Lung (tissue), 12 donors: ENCODE measurements around the gene TPM3. TPM values are rescaled to one million over a fixed set of nuclear protein-coding genes. Genes with fewer than 3 reads are reported as not detected.

Experiments used
- ATAC-seq: fragments of 200-7000 bp; cut with Tn5 transposase; one replicate; pipeline ENCODE4 v1.9.1; 2020; ENCODE audit warnings: moderate number of reproducible peaks; ENCODE audit not compliant: insufficient read depth, low FRiP score
- DNase-seq, 3 donors: peaks; one replicate each; pipeline ENCODE4 v3.0.0-alpha.2; 2013 to 2017
- H3K27ac ChIP-seq, 2 donors: one replicate each; pipeline ENCODE4 v1.5.1; 2013; ENCODE audit warnings: mild to moderate bottlenecking in 2 of 2, moderate library complexity in 2 of 2, control low read depth in 1 of 2, inconsistent platforms in 1 of 2, low read depth in 1 of 2, low read length in 1 of 2
- H3K27me3 ChIP-seq, 3 donors: one replicate each; pipeline ENCODE4 v1.5.1; 2013; ENCODE audit warnings: low read length in 2 of 3; ENCODE audit not compliant: control insufficient read depth in 3 of 3, insufficient read depth in 3 of 3
- H3K36me3 ChIP-seq, 4 donors: one replicate each; pipeline ENCODE4 v1.5.1; 2013; ENCODE audit warnings: low read length in 4 of 4, mild to moderate bottlenecking in 1 of 4, moderate library complexity in 1 of 4; ENCODE audit not compliant: control insufficient read depth in 4 of 4, insufficient read depth in 4 of 4
- H3K4me1 ChIP-seq, 5 donors: one replicate each; pipeline ENCODE4 v1.5.1; 2013; ENCODE audit warnings: low read length in 5 of 5, mild to moderate bottlenecking in 2 of 5, moderate library complexity in 1 of 5; ENCODE audit not compliant: control insufficient read depth in 5 of 5, insufficient read depth in 5 of 5
- H3K4me3 ChIP-seq: one replicate; pipeline ENCODE4 v1.5.1; 2013; ENCODE audit warnings: mild to moderate bottlenecking, control low read depth, moderate library complexity
- H3K9ac ChIP-seq, 2 donors: one replicate each; pipeline ENCODE4 v1.5.1; 2013; ENCODE audit warnings: low read length in 2 of 2, control low read depth in 1 of 2; ENCODE audit not compliant: insufficient read depth in 1 of 2
- H3K9me3 ChIP-seq, 4 donors: one replicate each; pipeline ENCODE4 v1.5.1; 2013; ENCODE audit warnings: low read length in 3 of 4, mild to moderate bottlenecking in 1 of 4, moderate library complexity in 1 of 4; ENCODE audit not compliant: control insufficient read depth in 4 of 4, insufficient read depth in 3 of 4
- CTCF ChIP-seq: IDR thresholded peaks from 2 replicates; pipeline ENCODE4 v1.5.1; 2012; ENCODE audit warnings: mild to moderate bottlenecking; ENCODE audit errors: control extremely low read depth, extremely low read depth
- WGBS, 2 donors: extraction: QIAGEN DNeasy Blood & Tissue Kit; methylation state at CpG; one replicate each; pipeline ENCODE4 v1.1.7; 2013; 5-methylcytosine and 5-hydroxymethylcytosine counted together
- polyA plus RNA-seq, 2 donors: library from polyadenylated mRNA; stranded (reverse); fragments of 200-250 nt; gene quantifications; one replicate each; pipeline ENCODE4 v1.2.1, GENCODE V29; 2013
- total RNA-seq, 2 donors: library from RNA; depleted of rRNA in 1 of 2; stranded (reverse); fragments of >200 nt in 1 of 2; gene quantifications; one replicate each; pipeline ENCODE4 v1.2.1, GENCODE V29; 2014 to 2021
- donor health status: control.
- donor health status: control.
- donor health status: Bipolar disorder and iron deficiency.
- donor health status: healthy.
- donor health status: DM: yes; HTN: yes; CAD: no.

Gene TPM3
- total and polyA plus RNA-seq, 4 donors, result 164 to 482 (median 306) TPM

- Histone ChIP-seq H3K36me3 (peaks cover 23 to 33% (median 23%) of the 10 kb centered on the region in 4 donors), H3K9me3 (no peaks in the 10 kb centered on the region), H3K9ac (no peak overlapping the region), H3K4me3 (no peak overlapping the region), H3K27ac (no peak overlapping the region), H3K4me1 (peaks cover 0 to 10% (median 0%) of the 10 kb centered on the region in 5 donors), H3K27me3 (no peaks in the 10 kb centered on the region)
- no peak for TF ChIP-seq CTCF
- DNase-seq, result no peak
- ATAC-seq, result no peak
These were observed 32.3 kb downstream of the TPM3 start for GRCh38 chr1:154159554-154159953.

- no peaks in the 10 kb centered on the region for H3K9me3 ChIP-seq
- no peak overlapping the region for H3K9ac ChIP-seq
- H3K4me1 ChIP-seq, result peaks cover 0 to 13% (median 0%) of the 10 kb centered on the region in 5 donors
- H3K27ac ChIP-seq, result no peak overlapping the region
- no peak for TF ChIP-seq CTCF
- peaks cover 17 to 26% (median 22%) of the 10 kb centered on the region in 4 donors for H3K36me3 ChIP-seq
- H3K4me3 ChIP-seq, result no peak overlapping the region
- DNase-seq (no peak), ATAC-seq (peak; percentile 4)
- WGBS, 2 donors, result 78 to 80% methylated on average over 8 of the region's 8 CpGs
- H3K27me3 ChIP-seq, result no peaks in the 10 kb centered on the region
These were observed 33.4 kb downstream of the TPM3 start for GRCh38 chr1:154158307-154159125.

GRCh38 chr1:154157520-154158306 lies 34.2 kb downstream of the TPM3 start:
- Histone ChIP-seq H3K4me1 (peaks cover 0 to 13% (median 0%) of the 10 kb centered on the region in 5 donors), H3K27me3 (no peaks in the 10 kb centered on the region), H3K9ac (no peak overlapping the region), H3K27ac (peak overlapping the region in 1 of 2 donors; percentile 79), H3K36me3 (peaks cover 15 to 26% (median 20%) of the 10 kb centered on the region in 4 donors), H3K4me3 (no peak overlapping the region), H3K9me3 (no peaks in the 10 kb centered on the region)
- TF ChIP-seq CTCF, result no peak
- DNase-seq (peak in 1 of 3 donors; percentile 41), ATAC-seq (peak; percentile 78)
- 51 to 54% methylated on average over 7 of the region's 7 CpGs for WGBS, 2 donors
